ENCODE measurements around the gene GSTK1.

DNA sequence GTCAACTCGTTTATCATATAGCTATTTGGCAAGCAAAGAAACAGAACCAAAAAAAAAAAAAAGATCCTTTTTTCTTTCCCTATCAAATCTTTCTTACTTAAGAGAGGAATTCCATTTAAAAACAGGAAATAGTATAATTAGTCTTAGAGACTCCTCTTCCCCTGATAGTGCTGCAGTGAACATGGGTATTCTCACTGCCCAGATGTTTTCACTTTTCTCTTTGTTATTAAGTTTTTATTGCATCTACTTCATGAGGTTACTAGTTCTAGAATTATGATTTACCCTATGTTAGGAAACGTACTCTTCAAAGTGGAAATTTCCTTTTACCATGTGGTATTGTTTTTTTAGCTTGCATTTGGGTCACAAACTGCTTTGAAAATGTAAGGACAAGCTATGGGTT, 33.4 kb downstream of the GSTK1 start:
- no peak for TF ChIP-seq POLR2AphosphoS5 (IDR thresholded peaks at IDR 0.05; ENCODE audit: low read depth, low read length)
- TF ChIP-seq POLR2A (IDR thresholded peaks at IDR 0.05; ENCODE audit: low read depth, low read length), result no peak
- TF ChIP-seq TAF1 (IDR thresholded peaks at IDR 0.05; ENCODE audit: borderline replicate concordance, low read depth, low read length), result no peak

Measured in GM12892 (cell line).